ENCODE measurements around the gene DDT. TPM values are rescaled to one million over a fixed set of nuclear protein-coding genes. Genes with fewer than 3 reads are reported as not detected.

Gene DDT
- total and polyA plus RNA-seq, 12 donors, result 118 to 300 (median 146) TPM

DNA sequence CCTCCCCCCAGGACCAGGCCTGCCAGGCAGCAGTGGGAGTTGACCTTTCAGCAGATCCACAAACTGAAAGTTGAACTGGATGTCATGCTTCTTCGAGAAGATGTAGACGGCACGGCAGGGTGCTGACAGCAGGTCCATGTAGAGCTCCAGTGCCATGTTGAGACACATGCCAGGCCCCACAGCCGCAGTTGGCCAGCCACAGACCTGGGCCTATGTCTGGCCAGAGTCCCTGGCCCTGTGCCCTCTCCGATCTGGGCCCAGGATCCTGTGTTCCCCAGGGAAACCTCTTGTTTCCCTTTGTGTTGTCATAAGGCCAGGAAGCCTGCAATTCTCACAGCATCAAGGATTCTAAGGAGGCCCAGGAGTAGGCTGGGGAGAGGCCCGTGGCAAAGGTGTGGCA, 31.0 kb upstream of the DDT start, which contains the start of gene GSTT4:
GSTT4 (minus strand) TSS at position 253 of the 400 bp plus-strand sequence; CDS start at position 156, 97 bp downstream.
- DNase-seq (peak; percentile 80 to 86), ATAC-seq (peak; percentile 88 to 98 (median 94))
- no peaks in the 10 kb centered on the region for H3K9me3 ChIP-seq
- TF ChIP-seq, protein P1, sequence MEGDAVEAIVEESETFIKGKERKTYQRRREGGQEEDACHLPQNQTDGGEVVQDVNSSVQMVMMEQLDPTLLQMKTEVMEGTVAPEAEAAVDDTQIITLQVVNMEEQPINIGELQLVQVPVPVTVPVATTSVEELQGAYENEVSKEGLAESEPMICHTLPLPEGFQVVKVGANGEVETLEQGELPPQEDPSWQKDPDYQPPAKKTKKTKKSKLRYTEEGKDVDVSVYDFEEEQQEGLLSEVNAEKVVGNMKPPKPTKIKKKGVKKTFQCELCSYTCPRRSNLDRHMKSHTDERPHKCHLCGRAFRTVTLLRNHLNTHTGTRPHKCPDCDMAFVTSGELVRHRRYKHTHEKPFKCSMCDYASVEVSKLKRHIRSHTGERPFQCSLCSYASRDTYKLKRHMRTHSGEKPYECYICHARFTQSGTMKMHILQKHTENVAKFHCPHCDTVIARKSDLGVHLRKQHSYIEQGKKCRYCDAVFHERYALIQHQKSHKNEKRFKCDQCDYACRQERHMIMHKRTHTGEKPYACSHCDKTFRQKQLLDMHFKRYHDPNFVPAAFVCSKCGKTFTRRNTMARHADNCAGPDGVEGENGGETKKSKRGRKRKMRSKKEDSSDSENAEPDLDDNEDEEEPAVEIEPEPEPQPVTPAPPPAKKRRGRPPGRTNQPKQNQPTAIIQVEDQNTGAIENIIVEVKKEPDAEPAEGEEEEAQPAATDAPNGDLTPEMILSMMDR (IDR thresholded peaks at IDR 0.05), result no peak
- intact Hi-C loops (cut with DNase I), result loop anchor here in 6 of 10 donors (5.0 to 10.0 kb wide), 3 partner anchors 68 to 170 kb away; no protein-coding TSS in a partner anchor
- peaks cover 0 to 18% (median 11%) of the 10 kb centered on the region in 9 donors for H3K4me1 ChIP-seq
- no peaks in the 10 kb centered on the region for H3K36me3 ChIP-seq
- H3K27me3 ChIP-seq, result no peaks in the 10 kb centered on the region
- H3K4me3 ChIP-seq, result peak within 1 kb of the TSS in 1 of 10 donors; percentile 5
- whole genome bisulfite sequencing, 2 donors, result 25 to 35% methylated on average over 6 of the region's 6 CpGs
- H3K27ac ChIP-seq, result peak within 1 kb of the TSS in 8 of 10 donors; percentile 39 to 74 (median 61)

DNA sequence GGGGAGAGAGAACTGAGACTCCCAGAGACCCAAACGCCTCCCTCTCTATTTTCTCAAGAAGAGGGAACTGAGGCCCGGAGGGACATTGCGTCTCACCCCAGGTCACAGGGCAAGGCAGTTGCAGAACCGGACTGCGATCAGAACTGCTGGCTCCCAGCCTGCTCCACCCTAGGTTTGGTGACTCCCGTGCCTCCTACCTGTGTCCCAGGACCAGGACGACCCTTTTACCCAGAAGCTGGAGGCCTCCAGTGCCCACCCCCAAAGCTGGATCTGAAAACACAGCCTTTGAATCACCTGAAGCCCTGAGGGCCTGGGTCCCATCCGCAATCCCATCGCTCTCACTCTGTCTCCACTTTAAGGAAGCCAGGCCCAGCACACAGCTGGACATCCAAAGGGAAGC, 29.6 kb upstream of the DDT start:
- intact Hi-C loops (cut with DNase I), result loop anchor here in 5 of 10 donors (5.0 to 10.0 kb wide), 3 partner anchors 67 to 171 kb away; no protein-coding TSS in a partner anchor
- DNase-seq (no peak), ATAC-seq (no peak)
- Histone ChIP-seq H3K4me1 (peaks cover 0 to 18% (median 11%) of the 10 kb centered on the region in 9 donors), H3K9me3 (no peaks in the 10 kb centered on the region), H3K4me3 (no peak overlapping the region), H3K36me3 (no peaks in the 10 kb centered on the region), H3K27me3 (no peaks in the 10 kb centered on the region), H3K27ac (no peak overlapping the region)
- TF ChIP-seq, protein P1 (IDR thresholded peaks at IDR 0.05), result no peak
- whole genome bisulfite sequencing, 2 donors, result 79 to 86% methylated on average over 9 of the region's 9 CpGs

DNA sequence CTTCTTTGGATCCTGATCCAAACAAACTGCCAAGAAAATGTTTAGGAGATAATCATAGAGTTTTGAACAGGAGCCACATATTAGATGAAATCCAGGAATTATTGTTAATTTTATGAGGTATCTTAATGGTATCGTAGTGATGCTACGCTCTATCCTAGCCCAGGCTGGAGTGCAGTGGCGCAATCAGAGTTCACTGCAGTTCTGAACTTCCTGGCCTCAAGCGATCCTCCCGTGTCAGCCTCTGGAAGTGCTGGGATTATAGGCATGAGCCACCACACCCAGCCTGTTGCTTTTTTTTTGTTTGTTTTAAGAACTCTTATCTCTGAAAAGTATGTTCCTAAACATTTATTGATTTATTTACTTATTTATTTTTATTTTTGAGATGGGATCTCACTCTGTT, 28.6 kb upstream of the DDT start:
- DNase-seq (no peak), ATAC-seq (no peak)
- intact Hi-C loops (cut with DNase I), result loop anchor here in 5 of 10 donors (5.0 to 10.0 kb wide), 3 partner anchors 66 to 172 kb away; no protein-coding TSS in a partner anchor
- 77 to 87% methylated on average over 5 of the region's 5 CpGs for WGBS, 2 donors
- Histone ChIP-seq H3K36me3 (no peaks in the 10 kb centered on the region), H3K27me3 (no peaks in the 10 kb centered on the region), H3K27ac (no peak overlapping the region), H3K9me3 (no peaks in the 10 kb centered on the region), H3K4me1 (peaks cover 0 to 18% (median 11%) of the 10 kb centered on the region in 9 donors), H3K4me3 (no peak overlapping the region)
- TF ChIP-seq, protein P1 (IDR thresholded peaks at IDR 0.05), result no peak

DNA sequence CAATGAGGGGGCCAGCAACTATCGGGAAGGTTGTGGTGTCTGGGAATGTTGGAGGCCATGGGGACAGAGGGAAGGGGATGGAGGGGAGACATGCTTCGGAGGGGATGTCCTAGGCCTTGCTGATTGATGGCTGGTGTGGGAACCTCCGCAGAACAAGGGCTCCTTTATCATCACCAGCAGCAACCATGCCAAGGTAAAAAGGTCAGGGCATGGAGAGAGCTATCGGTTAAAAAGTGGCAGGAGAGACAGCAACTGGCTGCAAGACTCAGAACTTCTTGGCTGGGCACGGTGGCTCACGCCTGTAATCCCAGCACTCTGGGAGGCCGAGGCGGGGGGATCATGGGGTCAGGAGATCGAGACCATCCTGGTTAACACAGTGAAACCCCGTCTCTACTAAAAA, 28.0 kb upstream of the DDT start:
- Histone ChIP-seq H3K27me3 (no peaks in the 10 kb centered on the region), H3K27ac (no peak overlapping the region), H3K4me1 (peaks cover 0 to 18% (median 11%) of the 10 kb centered on the region in 9 donors), H3K36me3 (no peaks in the 10 kb centered on the region), H3K9me3 (no peaks in the 10 kb centered on the region), H3K4me3 (no peak overlapping the region)
- intact Hi-C loops (cut with DNase I), result loop anchor here in 5 of 10 donors (5.0 to 10.0 kb wide), 3 partner anchors 65 to 173 kb away; no protein-coding TSS in a partner anchor
- TF ChIP-seq, protein P1 (IDR thresholded peaks at IDR 0.05), result no peak
- DNase-seq (no peak), ATAC-seq (peak in 1 of 8 donors; percentile 28)
- WGBS, 2 donors, result 54 to 63% methylated on average over 10 of the region's 10 CpGs

Data from heart right ventricle (tissue), 16 donors.